HepG2 (cell line): ENCODE data around the gene CD14. TPM values are rescaled to one million over a fixed set of nuclear protein-coding genes. Genes with fewer than 3 reads are reported as not detected.

Experiments
- ATAC-seq: fragments of 200-7000 bp; cut with Tn5 transposase; 3 replicates; pipeline ENCODE4 v1.9.1; 2020; ENCODE audit warnings: mild to moderate bottlenecking, moderate library complexity
- BruUV-seq: library from RNA; stranded (reverse); fragments of 400-500 nt; replicated peaks from 2 replicates; lab custom pipeline; 2021; lab: Mats Ljungman, UMichigan
- CTCF ChIA-PET: fragments of 300-600 bp; formaldehyde crosslinking; extraction: SDS; loops from one replicate; lab custom pipeline; 2021; ENCODE audit warnings: low total read pairs, inconsistent platforms, low intra/inter-chr PET ratio; lab: Yijun Ruan, JAX
- POLR2A ChIA-PET: fragments of 350-600 bp; sonication (Branson Sonifier 250); formaldehyde crosslinking; loops from one replicate; lab custom pipeline; 2020; ENCODE audit warnings: antibody characterized with exemption, inconsistent platforms; lab: Yijun Ruan, JAX
- DNase-seq: peaks from one replicate; pipeline ENCODE4 v3.0.0-alpha.2; 2015; ENCODE audit warnings: low spot score
- FAIRE-seq: peaks from 3 replicates; lab custom pipeline; 2011; peaks lifted over from hg19 to GRCh38; lab: Jason Lieb, UNC
- H2AFZ ChIP-seq: one replicate; pipeline ENCODE4 v1.6.1; 2011; ENCODE audit warnings: low read length, inconsistent platforms
- H3K27ac ChIP-seq: fragments of 300-600 bp; 3 replicates; pipeline ENCODE4 v1.8.0; 2011; ENCODE audit warnings: mixed run types, mild to moderate bottlenecking, mixed read lengths, low read length, inconsistent platforms; ENCODE audit not compliant: insufficient read depth; ENCODE audit errors: extremely low read length
- H3K27me3 ChIP-seq, 2 experiments: fragments of 200-600 bp in 1 of 2; 2 replicates in 1 of 2; 3 replicates in 1 of 2; pipeline versions ENCODE4 v1.6.0 to v1.8.0; 2011; ENCODE audit warnings: low read length in 2 of 2, mild to moderate bottlenecking in 2 of 2, moderate library complexity in 2 of 2, inconsistent platforms in 1 of 2; ENCODE audit not compliant: insufficient read depth in 2 of 2, control insufficient read depth in 1 of 2
- H3K36me3 ChIP-seq, 2 experiments: fragments of 200-600 bp in 1 of 2; replicated peaks in 1 of 2; 2 replicates in 1 of 2; 3 replicates in 1 of 2; pipeline versions ENCODE4 v1.5.1 to v1.8.0; 2011; ENCODE audit warnings: low read length in 2 of 2, inconsistent platforms in 1 of 2; ENCODE audit not compliant: insufficient read depth in 2 of 2, control insufficient read depth in 1 of 2
- H3K4me1 ChIP-seq: 2 replicates; pipeline ENCODE4 v1.5.1; 2012; ENCODE audit warnings: low read length, inconsistent platforms; ENCODE audit not compliant: insufficient read depth
- H3K4me2 ChIP-seq: 2 replicates; pipeline ENCODE4 v1.6.0; 2011; ENCODE audit warnings: low read depth, low read length, inconsistent platforms
- H3K4me3 ChIP-seq, 3 experiments: fragments of 200-600 bp in 1 of 3; sonication (generic), shearing (Covaris generic) in 1 of 3; replicated peaks in 1 of 3; 2 replicates each; pipeline ENCODE4 v1.5.1; 2011 to 2016; ENCODE audit warnings: low read length in 3 of 3, inconsistent platforms in 2 of 3, low read depth in 2 of 3, mild to moderate bottlenecking in 2 of 3, control low read depth in 1 of 3, mixed read lengths in 1 of 3; ENCODE audit not compliant: insufficient read depth in 1 of 3
- H3K79me2 ChIP-seq: one replicate; pipeline ENCODE4 v1.6.1; 2011; ENCODE audit warnings: low read length, inconsistent platforms; ENCODE audit not compliant: insufficient read depth
- H3K9ac ChIP-seq: 2 replicates; pipeline ENCODE4 v1.6.0; 2011; ENCODE audit warnings: mild to moderate bottlenecking, low read depth, low read length, inconsistent platforms; ENCODE audit not compliant: insufficient read depth
- H3K9me3 ChIP-seq: 2 replicates; pipeline ENCODE4 v1.5.1; 2012; ENCODE audit warnings: mild to moderate bottlenecking, low read length
- H4K20me1 ChIP-seq: 2 replicates; pipeline ENCODE4 v1.6.0; 2011; ENCODE audit warnings: inconsistent platforms, mild to moderate bottlenecking, low read length, moderate library complexity; ENCODE audit not compliant: insufficient read depth
- KAT2B ChIP-seq: fragments of 150-350 bp; IDR thresholded peaks from 2 replicates; pipeline ENCODE4 v1.6.1; 2014; ENCODE audit warnings: low read depth, low read length, borderline replicate concordance
- MLLT10 ChIP-seq: sonication (generic); formaldehyde crosslinking; IDR thresholded peaks from 2 replicates; pipeline ENCODE4 v1.4.0; 2020; ENCODE audit warnings: missing genetic modification reagents
- PHF21A ChIP-seq: sonication (generic); formaldehyde crosslinking; IDR thresholded peaks from 2 replicates; pipeline ENCODE4 v1.5.0; 2020; ENCODE audit warnings: mild to moderate bottlenecking, missing genetic modification reagents
- PLRG1 ChIP-seq: fragments of 450-650 bp; conservative IDR thresholded peaks from 2 replicates; pipeline ENCODE4 v1.6.1; 2016
- RAD21 ChIP-seq: fragments of 450-650 bp; formaldehyde crosslinking; IDR thresholded peaks from 2 replicates; pipeline ENCODE4 v1.5.0; 2020; ENCODE audit warnings: mild to moderate bottlenecking
- RFXAP ChIP-seq: sonication (generic); formaldehyde crosslinking; IDR thresholded peaks from 2 replicates; pipeline ENCODE4 v1.4.0; 2020; ENCODE audit warnings: missing genetic modification reagents, borderline replicate concordance
- SMAD1 ChIP-seq: sonication (generic); formaldehyde crosslinking; IDR thresholded peaks from 2 replicates; pipeline ENCODE4 v1.4.0; 2020; ENCODE audit warnings: missing genetic modification reagents, low read depth, mild to moderate bottlenecking, borderline replicate concordance
- ZFP82 ChIP-seq: sonication (generic); formaldehyde crosslinking; IDR thresholded peaks from 2 replicates; pipeline ENCODE4 v1.5.1; 2020; ENCODE audit warnings: mild to moderate bottlenecking, missing genetic modification reagents, borderline replicate concordance
- ZNF280B ChIP-seq: sonication (generic); formaldehyde crosslinking; IDR thresholded peaks from 2 replicates; pipeline ENCODE4 v1.5.0; 2020; ENCODE audit warnings: missing genetic modification reagents, mild to moderate bottlenecking, borderline replicate concordance
- ZSCAN20 ChIP-seq: sonication (generic); formaldehyde crosslinking; IDR thresholded peaks from 2 replicates; pipeline ENCODE4 v1.4.0; 2020; ENCODE audit warnings: missing genetic modification reagents, mild to moderate bottlenecking, borderline replicate concordance
- WGBS: methylation state at CpG from one replicate; pipeline ENCODE4 v1.1.6; 2017; ENCODE audit warnings: low lambda C conversion rate; 5-methylcytosine and 5-hydroxymethylcytosine counted together
- in situ Hi-C: cut with HindIII; loops from 2 replicates; pipeline ENCODE4 v1.10.0; 2017; ENCODE audit warnings: low pct_unique_long_range_greater_than_20kb; ENCODE audit not compliant: extremely low pct_ligation_motif_present
- intact Hi-C: fragments of 100-400 bp; cut with micrococcal nuclease; formaldehyde crosslinking; loops from one replicate; pipeline ENCODE4 v1.10.0; 2022; ENCODE audit not compliant: unreplicated experiment
- polyA plus RNA-seq, 8 experiments: library from polyadenylated mRNA; depleted of rRNA in 3 of 8; stranded (reverse) in 7 of 8; unstranded in 1 of 8; fragments of >200 nt; fragmentation: Illumina TruSeq in 4 of 8; extraction: Trizol in 4 of 8; gene quantifications; 2 replicates each; pipeline versions ENCODE4 v1.2.1 to v1.2.3, GENCODE V29; 2011 to 2016; ENCODE audit warnings: low read depth in 4 of 8, missing spikeins in 1 of 8, mixed read lengths in 1 of 8; ENCODE audit not compliant: insufficient read depth in 1 of 8
- total RNA-seq, 5 experiments: library from RNA; depleted of rRNA; stranded (reverse); fragments of >200 nt; fragmentation: Illumina TruSeq; extraction: Trizol; gene quantifications; 2 replicates each; pipeline ENCODE4 v1.2.3, GENCODE V29; 2016; ENCODE audit warnings: low read depth in 1 of 5

Gene CD14
- total and polyA plus RNA-seq, 2 of the 13 experiments (the other 11 are each of a cell fraction or from before 2014, with no cell fraction given), result 1.7 to 4.7 TPM

GRCh38 chr5:140658870-140659269, 25.9 kb upstream of the CD14 start:
- H3K9ac ChIP-seq, result no peak overlapping the region
- H3K4me1 ChIP-seq, result peaks cover 8% of the 10 kb centered on the region
- CTCF ChIA-PET, result no interaction called here
- 98% methylated on average over 17 of the region's 17 CpGs for WGBS
- no peak overlapping the region for H3K4me2 ChIP-seq
- POLR2A ChIA-PET, result no interaction called here
- H2AFZ ChIP-seq, result no peak overlapping the region
- H3K27me3 ChIP-seq, result no peaks in the 10 kb centered on the region
- FAIRE-seq (no peak), DNase-seq (no peak), ATAC-seq (no peak)
- no peak overlapping the region for H3K4me3 ChIP-seq
- H3K36me3 ChIP-seq, result peaks cover 38 to 80% of the 10 kb centered on the region in 2 experiments
- BruUV-seq, result no TSS peak
- H3K79me2 ChIP-seq, result no peaks in the 10 kb centered on the region
- no peaks in the 10 kb centered on the region for H3K9me3 ChIP-seq
- H3K27ac ChIP-seq, result no peak overlapping the region
- no peaks in the 10 kb centered on the region for H4K20me1 ChIP-seq
- intact Hi-C loops, result no loop called here
- TF ChIP-seq KAT2B (no peak), MLLT10 (CRISPR knock-in tag) (no peak), RAD21 (CRISPR knock-in tag) (no peak), ZSCAN20 (no peak), PLRG1 (no peak), PHF21A (CRISPR knock-in tag) (no peak), SMAD1 (CRISPR knock-in tag) (no peak), RFXAP (CRISPR knock-in tag) (no peak), ZFP82 (no peak), ZNF280B (CRISPR knock-in tag) (no peak)
- in situ Hi-C loops, result no loop called here
